C4-2B (cell line): ENCODE data around the gene OR6C4.
"Not testable (repeated sequence)": the region's sequence is repeated elsewhere in the genome, so short reads cannot be mapped to it uniquely, and the experiment has no call there.

Experiments
- H3K27ac ChIP-seq: fragments of 450-650 bp; 2 replicates; pipeline ENCODE4 v1.5.1; 2017
- ZFX ChIP-seq: fragments of 450-650 bp; IDR thresholded peaks from 2 replicates; pipeline ENCODE4 v1.6.1; 2017
- TF ChIP-seq, protein P1 (sequence below): fragments of 450-650 bp; conservative IDR thresholded peaks from 2 replicates; pipeline ENCODE4 v1.5.1; 2017; ENCODE audit warnings: mild to moderate bottlenecking

OR6C4 gene

DNA sequence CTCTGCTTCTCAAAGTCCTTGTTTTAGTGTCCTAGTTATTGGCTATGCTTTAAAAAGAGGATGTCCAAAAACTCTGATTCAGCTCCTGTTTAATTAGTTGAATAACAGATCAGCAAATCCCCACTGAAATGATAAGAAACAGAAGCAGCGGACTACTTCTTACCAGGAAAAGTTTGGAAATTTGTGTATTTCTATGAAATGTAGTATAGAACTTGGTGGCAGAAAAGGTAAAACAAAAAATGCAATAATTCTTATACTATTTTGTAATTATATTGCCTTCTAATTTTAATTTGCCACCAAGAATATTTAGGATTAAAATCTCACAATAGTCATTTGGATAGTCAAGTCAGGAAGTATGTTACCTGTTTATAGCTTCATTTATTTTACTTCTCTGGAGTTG is 22.8 kb downstream of the OR6C4 start, which contains the start of gene OR2AP1:
Gene OR2AP1 (plus strand): TSS at position 301 of the 400 bp plus-strand sequence. CDS start 1,947 bp downstream, outside the sequence.
- H3K27ac ChIP-seq = no peak within 1 kb of the TSS
- TF ChIP-seq, protein P1, sequence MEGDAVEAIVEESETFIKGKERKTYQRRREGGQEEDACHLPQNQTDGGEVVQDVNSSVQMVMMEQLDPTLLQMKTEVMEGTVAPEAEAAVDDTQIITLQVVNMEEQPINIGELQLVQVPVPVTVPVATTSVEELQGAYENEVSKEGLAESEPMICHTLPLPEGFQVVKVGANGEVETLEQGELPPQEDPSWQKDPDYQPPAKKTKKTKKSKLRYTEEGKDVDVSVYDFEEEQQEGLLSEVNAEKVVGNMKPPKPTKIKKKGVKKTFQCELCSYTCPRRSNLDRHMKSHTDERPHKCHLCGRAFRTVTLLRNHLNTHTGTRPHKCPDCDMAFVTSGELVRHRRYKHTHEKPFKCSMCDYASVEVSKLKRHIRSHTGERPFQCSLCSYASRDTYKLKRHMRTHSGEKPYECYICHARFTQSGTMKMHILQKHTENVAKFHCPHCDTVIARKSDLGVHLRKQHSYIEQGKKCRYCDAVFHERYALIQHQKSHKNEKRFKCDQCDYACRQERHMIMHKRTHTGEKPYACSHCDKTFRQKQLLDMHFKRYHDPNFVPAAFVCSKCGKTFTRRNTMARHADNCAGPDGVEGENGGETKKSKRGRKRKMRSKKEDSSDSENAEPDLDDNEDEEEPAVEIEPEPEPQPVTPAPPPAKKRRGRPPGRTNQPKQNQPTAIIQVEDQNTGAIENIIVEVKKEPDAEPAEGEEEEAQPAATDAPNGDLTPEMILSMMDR = no peak
- TF ChIP-seq ZFX = no peak

DNA sequence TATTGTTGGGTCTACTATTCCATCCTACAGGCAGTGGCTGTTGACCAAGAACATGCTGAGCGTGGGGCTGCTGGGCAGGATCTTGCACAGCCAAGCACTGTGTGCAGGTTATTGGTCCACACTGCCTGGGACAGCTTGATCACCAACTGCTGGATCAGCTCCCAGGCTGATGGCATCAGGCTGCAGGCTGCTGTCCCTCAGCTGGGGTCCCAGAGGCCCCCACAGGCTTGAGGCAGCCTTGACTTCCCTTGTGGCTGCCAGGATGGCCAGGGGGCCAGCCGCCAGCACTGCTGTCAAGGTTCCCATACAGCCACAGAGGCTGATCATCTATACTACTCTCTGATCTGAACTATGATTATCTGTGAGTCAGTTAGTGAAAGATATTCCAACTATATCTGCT is 32.7 kb downstream of the OR6C4 start:
- no peak overlapping the region for H3K27ac ChIP-seq
- TF ChIP-seq, protein P1 = no peak
- TF ChIP-seq ZFX = no peak

DNA sequence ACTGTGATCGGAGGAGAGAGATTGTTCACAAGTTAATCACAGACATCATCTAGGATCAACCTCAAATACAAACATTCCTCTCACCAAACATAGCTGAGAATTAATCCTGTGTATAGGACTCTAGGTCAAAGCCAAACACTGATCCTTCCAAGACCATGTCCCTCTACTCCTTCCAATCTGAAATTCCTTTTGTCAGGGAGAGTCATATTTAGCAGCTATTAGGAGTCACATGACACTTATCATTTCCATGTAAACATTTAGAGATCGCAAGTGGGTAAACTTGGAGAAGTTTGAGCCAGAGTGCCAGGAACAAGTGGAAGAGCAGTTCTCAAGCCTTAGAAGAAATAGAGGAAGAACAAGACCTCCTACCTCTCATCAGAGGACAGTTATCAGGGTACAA is 36.4 kb downstream of the OR6C4 start:
- H3K27ac ChIP-seq = no peak overlapping the region
- no peak for TF ChIP-seq ZFX
- TF ChIP-seq, protein P1 = no peak

DNA sequence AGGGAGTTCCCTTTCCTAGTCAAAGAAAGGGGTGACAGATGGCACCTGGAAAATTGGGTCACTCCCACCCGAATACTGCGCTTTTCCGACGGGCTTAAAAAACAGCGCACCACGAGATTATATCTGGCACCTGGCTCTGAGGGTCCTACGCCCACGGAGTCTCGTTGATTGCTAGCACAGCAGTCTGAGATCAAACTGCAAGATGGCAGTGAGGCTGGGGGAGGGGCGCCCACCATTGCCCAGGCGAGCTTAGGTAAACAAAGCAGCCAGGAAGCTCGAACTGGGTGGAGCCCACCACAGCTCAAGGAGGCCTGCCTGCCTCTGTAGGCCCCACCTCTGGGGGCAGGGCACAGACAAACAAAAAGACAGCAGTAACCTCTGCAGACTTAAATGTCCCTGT is 40.8 kb downstream of the OR6C4 start:
- H3K27ac ChIP-seq = not testable (repeated sequence)
